GM10266 (cell line): ENCODE measurements around the gene MEX3A.

Experiments used
- DNase-seq: peaks from one replicate; pipeline ENCODE4 v3.0.0; 2012; ENCODE audit errors: extremely low spot score
- TF ChIP-seq, protein P1 (sequence below): IDR thresholded peaks from 2 replicates; pipeline ENCODE4 v1.5.1; 2012; ENCODE audit warnings: mild to moderate bottlenecking, low read depth; ENCODE audit not compliant: control insufficient read depth, insufficient read depth; ENCODE audit errors: missing control alignments

Gene MEX3A, protein sequence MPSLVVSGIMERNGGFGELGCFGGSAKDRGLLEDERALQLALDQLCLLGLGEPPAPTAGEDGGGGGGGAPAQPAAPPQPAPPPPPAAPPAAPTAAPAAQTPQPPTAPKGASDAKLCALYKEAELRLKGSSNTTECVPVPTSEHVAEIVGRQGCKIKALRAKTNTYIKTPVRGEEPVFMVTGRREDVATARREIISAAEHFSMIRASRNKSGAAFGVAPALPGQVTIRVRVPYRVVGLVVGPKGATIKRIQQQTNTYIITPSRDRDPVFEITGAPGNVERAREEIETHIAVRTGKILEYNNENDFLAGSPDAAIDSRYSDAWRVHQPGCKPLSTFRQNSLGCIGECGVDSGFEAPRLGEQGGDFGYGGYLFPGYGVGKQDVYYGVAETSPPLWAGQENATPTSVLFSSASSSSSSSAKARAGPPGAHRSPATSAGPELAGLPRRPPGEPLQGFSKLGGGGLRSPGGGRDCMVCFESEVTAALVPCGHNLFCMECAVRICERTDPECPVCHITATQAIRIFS

DNA sequence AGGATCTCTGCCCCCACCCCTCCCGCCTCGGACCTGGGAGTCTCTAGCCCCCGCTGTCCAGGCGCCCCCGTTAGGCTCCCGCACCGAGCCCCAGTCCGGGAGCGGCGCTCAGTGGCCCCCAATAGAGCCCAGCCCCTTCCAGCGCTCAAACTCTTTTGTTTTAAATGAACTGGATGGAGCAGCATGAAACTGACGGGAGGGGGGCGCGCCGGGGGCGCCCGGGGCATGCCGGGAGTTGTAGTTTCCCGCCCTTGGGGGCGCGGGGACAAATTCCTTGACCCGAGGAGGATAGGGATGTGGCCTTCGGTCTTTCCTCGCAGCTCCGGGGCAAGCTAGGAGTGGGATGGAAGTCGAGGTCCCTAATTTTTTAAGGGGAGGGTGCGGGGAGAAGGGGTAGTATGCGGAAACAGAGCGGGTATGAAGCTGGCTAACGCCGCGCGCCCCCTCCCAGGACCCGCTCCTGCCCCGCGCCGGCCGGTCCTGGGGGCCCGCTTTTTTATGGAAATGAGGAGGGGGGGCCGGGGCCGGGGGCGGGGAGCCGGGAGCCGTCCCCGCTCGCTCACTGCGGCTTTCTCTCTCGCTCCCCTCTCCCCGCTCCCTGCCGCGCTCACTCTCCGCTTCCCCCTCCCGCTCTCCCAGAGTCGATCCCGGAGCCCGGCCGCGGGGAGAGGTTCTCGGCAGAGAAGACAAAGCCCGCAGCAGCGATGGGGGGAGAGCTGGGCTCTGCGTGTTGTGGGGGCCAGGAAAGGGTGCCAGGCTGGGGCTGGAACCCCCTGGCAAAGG lies at the start of gene MEX3A:
Gene MEX3A (minus strand): TSS at position 157 of the 783 bp plus-strand sequence. CDS start 467 bp downstream, outside the sequence.
- DNase-seq, result peak; percentile 88
- TF ChIP-seq, protein P1, sequence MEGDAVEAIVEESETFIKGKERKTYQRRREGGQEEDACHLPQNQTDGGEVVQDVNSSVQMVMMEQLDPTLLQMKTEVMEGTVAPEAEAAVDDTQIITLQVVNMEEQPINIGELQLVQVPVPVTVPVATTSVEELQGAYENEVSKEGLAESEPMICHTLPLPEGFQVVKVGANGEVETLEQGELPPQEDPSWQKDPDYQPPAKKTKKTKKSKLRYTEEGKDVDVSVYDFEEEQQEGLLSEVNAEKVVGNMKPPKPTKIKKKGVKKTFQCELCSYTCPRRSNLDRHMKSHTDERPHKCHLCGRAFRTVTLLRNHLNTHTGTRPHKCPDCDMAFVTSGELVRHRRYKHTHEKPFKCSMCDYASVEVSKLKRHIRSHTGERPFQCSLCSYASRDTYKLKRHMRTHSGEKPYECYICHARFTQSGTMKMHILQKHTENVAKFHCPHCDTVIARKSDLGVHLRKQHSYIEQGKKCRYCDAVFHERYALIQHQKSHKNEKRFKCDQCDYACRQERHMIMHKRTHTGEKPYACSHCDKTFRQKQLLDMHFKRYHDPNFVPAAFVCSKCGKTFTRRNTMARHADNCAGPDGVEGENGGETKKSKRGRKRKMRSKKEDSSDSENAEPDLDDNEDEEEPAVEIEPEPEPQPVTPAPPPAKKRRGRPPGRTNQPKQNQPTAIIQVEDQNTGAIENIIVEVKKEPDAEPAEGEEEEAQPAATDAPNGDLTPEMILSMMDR, result no peak

DNA sequence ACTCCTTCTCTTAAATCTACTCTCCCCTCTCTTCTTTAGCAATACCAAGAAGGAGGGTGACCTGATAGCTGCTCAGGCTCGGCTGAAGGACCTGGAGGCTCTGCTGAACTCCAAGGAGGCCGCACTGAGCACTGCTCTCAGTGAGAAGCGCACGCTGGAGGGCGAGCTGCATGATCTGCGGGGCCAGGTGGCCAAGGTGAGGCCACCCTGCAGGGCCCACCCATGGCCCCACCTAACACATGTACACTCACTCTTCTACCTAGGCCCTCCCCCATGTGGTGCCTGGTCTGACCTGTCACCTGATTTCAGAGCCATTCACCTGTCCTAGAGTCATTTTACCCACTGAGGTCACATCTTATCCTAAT lies 48.3 kb upstream of the MEX3A start:
- DNase-seq, result no peak
- TF ChIP-seq, protein P1, result no peak

DNA sequence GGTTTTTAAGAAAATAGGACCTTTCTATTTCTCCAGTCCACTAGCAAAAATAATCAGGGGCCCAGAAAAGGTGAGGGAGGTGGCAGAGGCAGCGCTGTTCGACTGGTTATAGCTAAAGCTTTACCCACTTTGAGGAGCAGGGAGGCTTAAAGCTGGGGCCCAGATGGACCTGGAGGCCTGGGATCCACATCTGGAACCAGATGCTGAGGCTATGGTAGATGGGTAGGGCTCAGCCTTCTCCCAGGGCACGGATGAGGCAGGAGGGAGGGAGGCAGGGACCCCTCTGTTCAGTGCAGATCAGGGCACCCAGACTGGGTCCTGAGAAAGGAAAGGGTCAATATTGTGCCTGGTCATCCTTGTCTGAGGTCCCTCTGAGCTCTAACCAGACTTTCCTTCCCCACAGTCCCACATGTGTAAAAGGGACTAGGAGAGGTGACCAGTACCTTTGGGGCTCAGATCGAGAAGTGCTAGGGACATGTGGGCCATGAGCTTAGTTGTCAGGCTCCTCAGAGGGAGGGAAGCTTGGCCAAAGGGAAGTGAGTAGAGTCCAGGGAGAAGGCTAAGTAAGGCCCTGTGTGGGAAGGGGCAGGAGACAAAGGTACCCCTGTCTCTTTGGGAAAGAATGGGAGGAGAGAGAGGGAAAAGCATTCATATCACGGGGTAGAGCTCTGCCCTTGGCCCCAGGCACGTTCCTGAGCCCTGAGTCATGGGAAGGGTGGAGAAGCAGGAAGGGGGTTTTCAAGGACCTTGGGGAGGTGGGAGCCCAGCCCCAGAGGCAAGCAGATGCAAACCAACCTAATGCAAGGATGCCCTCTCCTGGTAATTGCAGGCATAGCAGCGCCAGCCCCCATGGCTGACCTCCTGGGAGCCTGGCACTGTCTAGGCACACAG lies 47.7 kb upstream of the MEX3A start:
- TF ChIP-seq, protein P1, result peak; percentile 97
- DNase-seq, result peak; percentile 72

DNA sequence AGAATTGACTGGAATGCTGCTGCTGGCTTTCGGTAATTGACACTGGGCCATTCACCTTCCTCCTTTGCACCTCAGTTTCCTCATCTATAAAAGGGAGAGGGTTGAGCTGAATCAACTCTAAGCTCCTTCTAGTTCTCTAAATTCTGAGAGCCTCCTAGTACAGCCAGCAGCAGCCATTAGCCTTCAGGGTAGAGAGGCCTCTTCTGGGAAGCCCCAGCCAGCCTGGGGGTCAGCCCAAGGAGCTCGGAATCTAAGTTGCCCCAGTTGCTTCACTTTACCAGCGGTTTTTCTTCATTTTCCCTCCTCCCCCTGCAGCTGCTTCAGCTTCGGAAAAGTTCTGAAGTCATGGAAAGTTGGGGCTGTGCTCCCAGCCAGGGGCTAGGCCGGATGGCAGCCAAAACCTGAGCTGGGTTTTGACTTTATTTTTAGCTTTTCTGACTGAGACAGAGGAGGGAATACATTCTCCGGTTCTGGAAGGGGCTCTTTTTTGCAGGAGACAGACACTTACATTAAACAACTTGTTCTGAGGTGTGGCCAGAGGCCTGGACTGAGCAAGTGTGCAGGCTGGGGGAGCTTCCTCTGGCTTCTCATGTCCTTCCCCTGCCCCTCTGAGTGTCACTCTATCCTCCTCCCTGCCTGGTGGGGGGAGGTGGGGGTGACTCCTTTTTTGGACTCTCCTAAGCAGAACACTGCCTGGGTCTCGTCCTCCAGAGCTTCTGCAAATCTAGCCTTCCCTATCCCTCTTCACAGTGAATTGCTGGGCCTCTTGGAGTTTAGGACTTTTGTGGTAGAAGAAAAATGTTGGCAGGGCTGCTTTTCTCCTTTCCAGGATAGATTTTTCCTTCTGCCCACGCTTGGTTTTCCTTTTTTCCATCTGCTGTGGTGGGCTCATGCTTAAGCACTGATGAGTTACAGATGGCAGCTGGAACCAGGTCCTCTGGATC lies 46.7 kb upstream of the MEX3A start:
- TF ChIP-seq, protein P1, result no peak
- DNase-seq, result no peak

DNA sequence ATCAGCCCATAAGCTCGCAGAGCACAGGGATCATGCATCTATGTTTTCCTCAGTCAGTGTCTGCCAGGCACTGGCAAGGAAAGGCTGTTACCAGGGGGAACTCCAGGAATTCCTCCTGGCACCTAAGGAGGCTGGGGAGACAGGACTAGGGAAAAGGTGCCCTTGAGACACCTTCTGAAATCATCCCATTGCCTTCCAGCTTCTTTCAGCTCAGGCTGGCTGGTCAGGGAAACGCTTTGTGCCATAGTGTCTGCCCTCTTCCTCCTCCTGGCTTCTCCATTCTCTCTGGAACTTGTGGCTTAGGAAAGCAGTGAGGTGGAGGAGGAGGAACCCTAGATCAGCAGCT lies 46.0 kb upstream of the MEX3A start:
- TF ChIP-seq, protein P1, result no peak
- DNase-seq, result no peak
